NCI-H187 (cell line): ENCODE measurements around the gene TGFBR3.

Experiments used
- DNase-seq, 2 experiments: peaks; one replicate each; lab custom pipeline; 2025; lab: John Stamatoyannopoulos, UW

Gene TGFBR3

DNA sequence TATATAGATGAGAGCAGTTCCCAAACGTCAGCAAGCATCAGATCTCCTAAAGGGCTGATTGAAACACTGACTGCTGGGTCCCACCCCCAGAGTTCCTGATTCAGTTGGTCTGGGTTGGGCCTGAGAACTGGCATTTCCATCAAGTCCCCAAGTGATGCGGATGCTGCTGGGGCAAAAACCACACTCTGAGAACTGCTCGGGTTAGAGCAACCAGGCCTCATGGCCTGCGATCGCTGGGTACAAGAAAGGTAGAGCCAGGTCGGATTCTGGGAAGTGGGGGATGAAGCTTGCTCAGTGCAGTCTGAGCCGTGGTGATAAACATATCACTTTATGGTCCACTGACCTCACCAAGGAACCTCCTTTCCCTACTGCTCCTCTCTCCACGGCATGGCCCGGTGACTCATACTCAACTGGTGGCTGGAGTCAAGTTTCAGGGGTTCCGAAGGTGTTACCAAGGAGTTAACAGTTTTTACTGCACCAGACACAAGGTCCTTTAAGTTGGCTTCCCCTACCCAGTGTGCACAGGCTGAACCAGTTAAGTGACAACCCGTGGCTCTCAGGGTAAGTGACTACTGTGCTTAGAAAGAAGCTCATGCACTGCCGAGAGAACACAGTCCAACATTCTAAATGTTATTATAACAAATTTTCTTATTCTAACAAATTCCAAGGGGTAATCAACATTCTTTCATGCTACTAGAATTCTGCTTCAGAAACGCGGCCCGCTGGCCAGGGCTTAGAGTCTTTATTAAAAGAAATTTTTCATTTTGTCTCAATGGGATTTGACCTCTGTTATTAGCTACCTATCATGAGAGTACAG is 153.5 kb downstream of the TGFBR3 start:
- no peak for DNase-seq

DNA sequence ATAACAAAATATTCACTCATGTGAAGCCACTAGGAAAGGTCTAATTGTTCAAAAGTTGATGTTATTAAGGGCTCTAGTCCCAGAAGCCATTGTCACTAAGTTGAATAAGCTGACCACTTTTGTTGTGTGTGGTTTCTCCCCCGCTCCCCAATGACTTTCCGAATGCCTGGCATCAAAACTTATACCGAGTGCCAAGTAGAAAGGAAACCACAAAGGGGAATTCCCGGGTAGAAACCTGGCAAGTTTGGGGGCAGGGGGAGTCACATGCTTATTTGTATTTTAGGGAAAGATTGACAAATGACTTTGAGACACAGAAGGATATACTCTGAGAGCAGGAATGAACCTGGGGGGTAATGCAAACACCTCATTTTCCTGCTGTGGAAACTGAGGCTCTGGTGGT is 154.1 kb downstream of the TGFBR3 start:
- DNase-seq: no peak

DNA sequence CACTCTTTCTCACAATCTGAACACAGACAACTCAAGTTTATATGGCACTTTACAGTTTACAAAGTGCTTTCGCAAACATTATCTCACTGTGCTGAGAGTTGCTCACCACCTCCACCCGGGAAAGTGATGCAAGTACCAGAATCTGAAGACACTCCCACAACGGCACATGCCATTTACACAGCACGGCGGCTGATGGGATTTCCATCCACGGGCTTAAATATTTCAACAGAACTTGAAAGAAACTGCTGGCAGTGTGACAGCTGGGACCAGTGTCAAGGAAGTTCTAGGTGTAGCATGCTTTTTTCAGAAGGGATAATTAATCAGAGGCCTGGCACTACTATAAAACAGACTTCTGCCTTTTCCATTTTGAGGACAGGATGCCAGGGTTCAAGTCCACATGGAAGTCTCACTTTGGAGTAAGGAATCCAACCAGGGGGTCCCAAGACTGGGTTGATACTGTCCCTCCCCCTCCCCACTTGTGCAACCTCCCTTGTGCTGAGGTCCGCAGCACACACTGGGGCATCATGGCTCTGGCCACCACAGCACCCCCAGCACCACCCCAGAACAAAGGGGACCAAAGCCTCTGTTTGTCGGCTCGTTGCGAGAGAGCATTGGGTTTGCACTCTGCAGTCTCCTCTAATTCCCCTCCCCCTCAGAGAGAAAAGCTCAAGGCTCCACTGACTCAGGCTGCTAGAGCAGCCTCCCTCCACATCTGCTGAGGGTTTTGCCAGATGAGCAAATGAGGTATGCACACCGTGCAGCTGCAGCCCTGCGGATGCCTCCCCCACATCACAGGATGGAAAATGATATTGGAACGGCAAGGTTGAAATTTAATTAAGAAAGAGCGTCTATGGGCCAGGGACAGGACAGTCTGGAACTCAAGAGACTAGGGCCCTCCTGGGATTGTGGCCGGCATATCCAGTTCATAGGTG is 154.9 kb downstream of the TGFBR3 start:
- no peak for DNase-seq

DNA sequence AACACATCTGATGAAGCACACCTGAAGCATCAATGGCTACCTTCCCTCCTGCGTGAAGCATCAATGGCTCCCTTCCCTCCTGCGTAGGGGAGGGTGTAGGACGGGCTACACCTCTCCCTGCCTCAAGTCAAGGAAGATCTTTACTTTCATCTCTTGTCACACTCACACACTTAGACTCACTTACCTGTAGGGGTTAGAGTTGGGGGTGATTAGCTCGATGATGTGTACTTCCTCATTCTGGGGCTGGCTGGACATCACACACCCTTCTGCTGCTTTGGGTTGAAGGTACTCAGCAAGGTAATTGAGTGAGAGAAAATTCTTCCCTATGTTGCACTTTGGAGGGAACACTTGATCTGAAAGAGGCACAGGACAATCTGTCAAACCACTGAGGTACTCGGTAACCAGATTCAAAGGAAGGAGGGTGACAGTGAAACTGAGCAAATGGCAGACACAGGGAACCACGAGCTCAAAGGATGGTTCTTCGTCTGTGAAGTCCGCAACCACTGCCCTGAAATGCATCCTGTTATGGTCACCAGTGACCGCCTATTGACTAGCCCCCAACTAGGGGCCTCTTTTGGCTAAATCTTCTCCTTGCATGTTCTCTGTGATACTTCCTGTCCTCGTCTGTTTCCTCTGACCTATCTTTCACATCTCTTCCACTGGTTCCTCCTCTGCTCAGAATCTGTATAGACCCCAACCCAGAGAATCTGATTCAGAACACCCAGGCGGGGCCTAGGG is 156.2 kb downstream of the TGFBR3 start:
- no peak for DNase-seq

DNA sequence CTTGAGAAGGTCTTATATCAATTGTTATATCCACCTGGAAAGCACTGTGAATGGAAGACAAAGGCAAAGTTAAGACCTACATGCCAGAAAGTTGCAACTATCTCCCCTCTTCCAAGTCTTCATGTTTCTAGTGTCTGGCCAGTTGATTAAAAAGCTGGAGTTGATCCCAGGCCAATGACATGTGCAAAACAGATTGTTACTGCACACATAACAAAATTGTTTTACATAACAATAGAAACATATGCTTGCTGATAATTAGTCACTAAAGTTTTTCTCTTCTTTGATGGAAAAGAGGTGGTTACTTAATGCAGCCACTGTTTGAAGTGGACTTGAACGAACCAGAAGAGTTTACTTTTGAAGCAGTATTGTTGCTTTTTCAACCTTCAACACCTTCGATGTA is 158.2 kb downstream of the TGFBR3 start:
- DNase-seq: no peak

DNA sequence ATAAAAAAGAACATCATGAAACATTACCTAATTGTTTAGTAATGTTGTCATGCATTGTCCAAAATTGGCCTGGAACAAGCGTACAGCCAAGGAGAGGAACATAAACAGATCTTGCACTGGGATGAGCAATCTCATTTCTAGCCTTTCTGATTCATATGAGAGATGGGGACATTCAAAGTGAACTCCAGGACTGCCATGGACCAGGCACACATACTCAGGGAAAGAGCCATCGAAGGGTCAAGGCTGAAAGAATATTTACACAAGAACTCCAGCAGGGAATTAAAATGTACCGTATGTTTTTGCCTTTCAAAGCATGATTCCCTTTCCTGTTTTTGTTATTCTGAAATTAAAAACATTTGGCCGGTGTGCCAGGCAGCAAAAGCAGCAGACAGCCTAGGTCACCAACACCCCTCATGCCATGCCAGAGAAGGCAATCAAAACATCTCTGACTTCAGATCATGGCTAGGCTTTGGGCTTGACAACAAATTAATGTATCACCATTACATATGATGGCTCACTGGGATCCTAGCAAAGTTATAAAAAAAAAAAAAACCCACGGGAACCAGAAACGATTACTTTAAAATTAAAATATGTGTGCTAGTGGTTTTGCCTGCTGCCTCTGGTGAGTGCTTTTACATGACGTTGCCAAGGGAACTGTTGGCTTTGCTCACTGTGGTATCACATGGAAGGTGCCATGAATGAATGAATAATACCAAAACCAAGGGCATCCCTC is 159.8 kb downstream of the TGFBR3 start:
- DNase-seq: no peak

DNA sequence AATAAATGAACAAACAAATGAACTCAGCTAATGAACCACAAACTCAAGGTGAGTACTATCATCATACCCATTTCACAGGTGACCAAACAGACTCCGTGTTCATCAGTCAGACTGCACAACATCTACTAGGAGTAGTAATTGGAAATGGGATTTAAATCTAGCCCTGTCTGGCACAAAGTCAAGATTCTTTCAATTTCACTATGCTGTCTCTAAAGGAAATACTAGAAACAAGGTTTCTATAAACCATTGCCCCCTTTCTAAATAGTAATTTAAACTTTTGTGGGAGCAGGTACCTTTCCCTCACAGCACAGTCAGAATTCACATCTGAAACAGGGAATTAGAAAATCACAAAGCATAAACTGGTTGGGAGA is 160.3 kb downstream of the TGFBR3 start:
- DNase-seq: no peak

DNA sequence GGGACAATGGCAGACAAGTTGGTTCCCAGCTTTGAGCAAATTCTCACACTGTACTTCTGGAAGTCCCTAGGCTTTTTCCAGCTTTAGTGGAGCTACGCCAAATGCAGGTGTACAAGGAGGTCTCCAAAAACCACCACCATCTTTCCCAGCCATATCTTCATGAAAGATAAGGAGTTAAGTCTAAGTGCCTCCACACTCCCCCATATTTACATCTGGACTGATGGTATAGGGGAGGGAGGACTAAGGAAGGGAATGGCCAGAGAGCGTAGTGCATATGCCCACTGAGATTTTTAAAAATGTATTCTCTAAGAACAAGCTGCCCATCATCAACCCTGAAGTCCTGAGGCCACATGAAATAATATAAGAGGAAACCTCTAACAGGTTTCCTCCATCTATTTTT is 161.3 kb downstream of the TGFBR3 start:
- no peak for DNase-seq

DNA sequence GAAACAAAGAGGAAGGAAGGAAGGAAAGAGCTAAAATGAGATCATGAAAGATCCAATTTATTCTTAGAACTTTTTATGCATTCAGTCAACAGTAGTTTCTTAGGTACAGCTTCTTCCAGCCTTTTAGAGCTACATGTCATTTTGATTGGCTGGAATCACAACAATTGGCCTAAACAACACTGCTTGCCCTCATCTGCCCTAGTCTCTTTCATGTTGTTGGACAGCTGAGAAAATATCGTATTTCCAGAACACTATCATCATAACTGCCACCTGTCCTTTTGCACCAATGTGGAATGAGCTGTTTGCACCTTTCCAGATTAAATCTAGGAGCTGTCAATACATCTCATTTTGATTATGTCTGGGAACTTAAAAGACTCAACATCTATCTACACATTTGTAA is 161.7 kb downstream of the TGFBR3 start:
- no peak for DNase-seq

DNA sequence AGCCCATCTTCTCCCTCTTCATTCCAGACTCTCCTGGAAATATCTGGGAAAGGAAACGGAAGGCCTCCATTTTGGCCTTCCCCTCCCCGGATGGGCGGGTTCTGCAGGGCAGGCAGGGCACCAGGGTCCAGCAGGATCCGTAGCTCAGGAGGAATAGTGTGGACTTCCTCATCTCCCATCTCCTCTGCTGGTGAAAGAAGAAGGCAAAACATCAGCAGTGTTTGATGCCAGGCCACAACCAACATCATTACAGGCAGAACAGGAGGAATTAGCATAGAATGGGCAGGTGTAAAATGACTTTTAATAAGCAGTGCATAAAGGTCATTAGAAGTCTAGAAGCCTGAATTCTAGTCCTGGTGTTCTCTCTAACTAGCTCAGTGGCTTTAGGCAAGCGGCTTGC is 165.9 kb downstream of the TGFBR3 start:
- no peak for DNase-seq

DNA sequence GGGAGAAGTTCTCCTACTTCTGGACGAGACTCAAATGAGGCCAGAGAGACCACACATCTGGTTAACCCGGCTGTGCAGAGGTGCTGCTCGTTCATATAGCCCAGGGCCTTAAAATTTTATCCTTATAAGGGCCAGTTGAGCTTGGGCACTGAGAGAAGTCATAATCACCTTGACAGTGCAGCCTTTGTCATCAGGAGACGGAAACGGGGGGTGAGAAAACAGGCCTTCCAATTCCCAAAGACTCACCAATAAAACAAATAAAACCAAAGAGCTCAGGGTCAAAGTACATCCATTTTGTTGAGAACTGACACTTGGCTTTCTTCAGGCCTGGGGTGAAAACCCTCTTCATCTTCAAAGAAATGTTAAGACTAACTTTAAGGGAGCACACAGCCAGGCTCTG is 167.1 kb downstream of the TGFBR3 start:
- no peak for DNase-seq

DNA sequence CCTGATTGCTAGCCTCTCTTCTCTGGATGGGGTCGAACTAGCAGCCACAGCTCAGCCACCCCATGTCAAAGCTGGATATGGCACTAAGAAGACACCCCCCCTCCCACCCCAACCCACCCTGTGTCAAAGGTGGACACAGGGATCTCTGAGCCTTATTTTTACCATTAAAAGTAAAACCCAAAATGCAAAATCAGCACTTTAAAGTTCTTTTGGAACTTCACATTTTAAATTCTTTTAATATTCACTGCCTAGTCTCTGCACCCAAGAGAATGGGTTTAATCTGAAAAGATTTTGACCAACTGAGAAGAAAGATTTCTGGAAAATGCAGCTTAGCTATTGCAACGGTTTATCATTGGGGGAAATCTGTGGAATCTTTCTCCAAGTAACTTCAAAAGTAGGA is 167.6 kb downstream of the TGFBR3 start:
- DNase-seq: no peak

DNA sequence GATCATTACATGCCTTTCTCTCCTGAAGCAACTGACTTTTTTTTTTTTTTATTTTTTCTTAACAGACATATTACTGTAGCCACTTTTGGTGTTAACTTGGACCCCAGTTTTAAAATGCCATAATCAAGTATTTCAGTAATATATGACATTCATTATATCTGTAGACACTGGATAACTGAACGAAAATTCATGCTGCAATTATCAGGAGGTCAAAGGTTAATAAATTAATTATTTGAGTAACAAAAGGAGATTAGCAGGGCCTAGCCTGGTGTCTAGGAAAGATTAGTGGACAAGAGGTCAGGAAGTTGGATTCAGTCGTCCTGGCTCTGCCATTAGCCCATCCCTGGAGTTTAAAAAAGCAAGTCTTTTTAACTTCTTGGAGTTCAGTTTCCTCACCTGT is 168.1 kb downstream of the TGFBR3 start:
- DNase-seq: no peak

DNA sequence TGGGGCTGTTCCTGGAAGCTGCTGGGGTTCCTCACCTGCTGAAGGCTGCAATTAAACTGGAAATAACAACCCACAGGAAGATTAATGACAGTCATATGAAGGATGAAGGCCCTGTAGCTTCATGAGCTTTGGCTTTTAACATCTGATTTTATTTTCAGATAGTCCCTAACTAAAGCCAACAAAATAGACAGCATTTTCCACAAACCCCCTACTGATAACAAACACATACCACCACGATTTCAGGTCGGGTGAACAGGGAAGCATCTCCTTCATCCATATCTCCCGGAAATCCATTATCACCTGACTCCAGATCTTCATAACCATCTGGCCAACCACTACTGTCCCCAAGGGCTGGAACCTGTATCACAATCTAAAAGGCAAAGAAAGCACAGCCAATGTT is 169.6 kb downstream of the TGFBR3 start:
- DNase-seq: no peak

DNA sequence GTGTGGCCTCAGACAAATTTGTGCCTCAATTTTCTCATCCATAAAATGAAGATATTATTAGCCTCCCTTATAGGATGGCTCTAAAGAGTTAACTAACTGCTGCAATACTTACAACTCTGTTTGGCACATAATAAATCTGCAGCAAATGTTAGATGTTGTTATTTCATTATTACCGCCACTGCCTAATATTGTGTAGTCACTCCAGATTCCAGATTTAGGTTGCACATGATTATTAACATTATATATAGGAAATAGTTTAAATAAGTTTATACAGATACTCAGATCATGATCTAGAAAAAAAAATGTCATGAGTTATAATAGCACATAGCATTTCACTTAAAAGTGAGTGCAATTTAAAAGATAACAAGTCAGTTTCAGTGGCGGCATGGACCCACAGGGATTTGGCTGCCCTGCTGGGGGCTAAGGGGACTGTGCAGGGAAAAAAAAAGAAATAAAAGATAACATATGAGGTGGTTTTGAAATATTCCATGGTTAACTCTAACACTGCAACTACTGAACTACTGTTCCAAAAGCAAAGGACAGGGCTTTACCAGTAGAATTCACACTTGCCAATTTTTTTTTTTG is 170.4 kb downstream of the TGFBR3 start:
- no peak for DNase-seq

DNA sequence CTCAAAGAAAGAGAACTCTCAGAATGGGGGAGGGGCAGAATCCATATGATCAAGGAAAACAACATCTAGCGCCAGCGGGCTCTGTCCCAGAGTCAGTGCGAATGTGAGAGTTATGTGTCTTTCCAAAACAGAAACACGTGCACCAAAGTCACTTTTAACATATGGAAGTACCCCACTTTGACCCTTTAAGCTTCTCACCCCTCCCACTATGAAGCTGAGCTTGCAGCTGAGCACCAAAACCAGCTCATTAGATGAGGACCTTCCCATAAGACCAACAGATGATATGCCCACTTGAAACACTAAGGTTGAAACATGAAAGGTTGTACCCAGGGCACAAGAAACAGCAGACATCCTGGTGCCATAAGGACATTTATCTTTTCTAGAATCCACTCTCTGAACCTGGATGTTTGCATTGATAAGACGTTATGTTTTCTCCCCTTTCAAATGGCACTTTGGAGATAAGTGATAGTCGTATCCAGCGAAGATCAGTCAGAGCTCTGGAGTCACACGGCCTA is 171.0 kb downstream of the TGFBR3 start:
- DNase-seq: no peak

DNA sequence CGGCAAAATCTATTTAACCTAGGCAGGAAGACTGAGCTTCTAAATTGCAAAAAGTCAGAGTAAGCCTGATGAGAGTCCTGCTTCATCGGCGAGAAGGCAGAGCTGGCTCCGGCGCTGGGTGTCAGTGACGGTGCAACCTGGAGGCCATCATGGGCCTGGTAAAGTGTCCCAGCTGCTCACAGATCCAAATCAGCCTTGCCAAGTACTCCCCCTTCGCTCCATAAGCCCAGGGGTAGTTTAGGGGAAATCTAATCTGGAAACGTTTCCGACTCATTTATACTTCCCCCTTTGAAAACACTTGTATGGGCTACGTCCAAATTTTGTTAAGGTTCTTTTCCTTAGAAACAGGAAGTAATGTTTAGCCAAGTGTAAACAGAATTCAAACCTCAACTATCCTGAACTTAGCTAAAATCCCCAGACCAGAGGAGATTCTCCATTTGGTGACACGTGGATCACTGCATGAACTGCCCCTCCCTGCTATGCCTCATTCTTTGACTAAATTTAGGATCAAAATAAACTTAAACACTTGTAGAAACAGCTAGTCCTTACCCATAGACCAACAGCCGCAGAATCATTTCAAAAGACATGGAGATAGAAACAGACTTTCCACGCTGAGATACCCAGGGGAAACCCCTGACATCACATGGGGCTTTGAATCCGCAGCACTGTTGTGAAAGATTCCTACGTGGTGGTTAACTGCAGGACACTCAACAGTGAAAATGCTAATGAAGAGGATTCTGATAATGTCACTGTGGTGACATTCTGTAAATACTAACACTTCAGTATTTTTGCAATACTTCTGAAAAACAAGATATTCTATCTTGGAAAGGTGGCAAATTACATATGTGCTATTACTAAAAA is 172.7 kb downstream of the TGFBR3 start:
- no peak for DNase-seq

DNA sequence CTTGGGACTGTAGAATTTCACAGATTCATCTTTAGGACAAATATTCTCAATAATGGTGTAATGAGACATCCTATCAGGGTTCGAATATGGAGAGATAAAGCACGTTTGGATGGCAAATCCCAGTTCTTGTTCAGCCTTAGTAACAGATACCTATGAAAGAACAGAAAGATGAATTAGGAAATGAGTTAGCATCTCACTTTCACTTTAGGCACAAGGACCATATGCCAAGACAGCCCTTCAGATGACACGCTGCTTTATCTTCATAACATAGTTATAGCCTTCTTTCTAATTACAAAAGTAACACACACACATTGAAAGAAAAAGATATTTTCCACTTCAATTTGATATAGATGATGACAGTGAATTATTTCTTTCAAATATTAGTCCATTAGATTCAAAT is 173.6 kb downstream of the TGFBR3 start:
- no peak for DNase-seq

DNA sequence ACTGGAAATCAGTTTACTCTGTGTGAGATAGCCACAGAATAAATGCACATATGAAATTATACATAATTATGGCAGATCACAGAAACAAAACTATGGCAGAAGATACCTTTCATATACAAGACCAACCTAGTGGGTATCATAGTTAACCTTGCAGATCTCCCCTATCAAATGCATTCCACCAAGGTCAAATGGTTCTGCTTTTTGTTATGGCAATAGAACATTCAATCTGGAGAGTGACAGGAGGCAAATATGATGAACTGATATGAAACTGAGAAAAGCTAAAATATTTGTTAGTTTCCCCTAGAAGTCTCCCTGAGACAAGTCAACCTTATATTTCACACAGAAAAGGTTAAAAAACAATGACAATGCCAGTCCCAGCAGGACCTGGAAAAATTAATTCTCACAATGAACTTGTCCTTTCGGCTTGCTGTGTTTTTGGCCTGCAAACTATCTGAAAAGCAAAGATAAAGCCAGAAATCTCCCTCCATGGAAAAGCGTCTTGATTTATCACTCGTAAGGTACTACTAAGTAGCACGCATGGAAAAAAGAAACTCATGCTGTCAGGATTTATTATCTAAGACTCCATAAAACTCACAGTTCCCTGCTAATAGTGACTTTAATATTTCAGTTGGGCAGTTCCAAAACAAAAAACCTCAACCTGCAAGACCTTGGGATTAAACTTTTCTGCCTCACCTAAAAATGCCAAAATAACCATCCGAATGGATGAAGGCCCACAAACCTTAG is 174.3 kb downstream of the TGFBR3 start:
- DNase-seq: no peak

DNA sequence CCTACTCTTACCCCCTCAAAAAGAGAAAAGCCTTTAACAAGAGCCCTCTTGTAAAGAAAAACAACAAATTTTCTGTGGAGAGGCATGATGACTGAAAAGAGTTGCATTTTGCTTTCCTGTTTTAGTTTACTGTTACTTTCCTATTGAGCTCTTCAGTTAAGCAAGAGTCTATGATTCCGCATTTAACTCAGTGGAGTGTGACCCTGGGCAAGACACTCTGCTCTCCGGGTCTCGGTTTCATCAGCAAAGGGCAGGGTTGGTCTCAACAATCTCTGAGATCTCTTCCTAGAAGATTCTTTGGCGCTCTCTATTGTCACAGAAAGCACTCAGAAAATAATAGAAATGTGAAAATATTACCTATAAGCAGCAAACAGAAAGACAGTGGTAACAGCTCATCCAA is 175.7 kb downstream of the TGFBR3 start:
- no peak for DNase-seq
